NCI-H187 (cell line): ENCODE data around the gene PSMC4.
A peak's percentile ranks its signal among the peaks of the same experiment; 100 is the strongest.

Source experiments
- DNase-seq, 2 experiments: peaks; one replicate each; lab custom pipeline; 2025; lab: John Stamatoyannopoulos, UW

The PSMC4 gene

GRCh38 chr19:39993605-39994004, 22.6 kb downstream of the PSMC4 start:
- no peak for DNase-seq

DNA sequence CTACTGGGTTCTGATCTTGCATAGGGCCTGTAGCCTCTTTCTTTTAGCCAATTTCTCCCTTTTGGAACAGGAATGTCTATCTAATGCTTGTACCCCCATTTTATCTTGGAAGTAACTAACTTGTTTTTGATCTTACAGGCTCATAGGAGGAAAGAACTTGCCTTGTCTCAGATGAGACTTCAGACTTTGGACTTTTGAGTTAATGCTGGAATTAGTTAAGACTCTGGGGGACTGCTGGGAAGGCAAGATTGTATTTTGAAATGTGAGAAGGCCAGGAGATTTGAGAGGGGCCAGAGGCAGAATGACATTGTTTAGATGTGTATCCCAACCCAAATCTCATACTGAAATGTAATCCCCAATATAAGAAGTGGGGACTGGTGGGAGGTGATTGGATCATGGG, 23.4 kb downstream of the PSMC4 start:
- DNase-seq: no peak

DNA sequence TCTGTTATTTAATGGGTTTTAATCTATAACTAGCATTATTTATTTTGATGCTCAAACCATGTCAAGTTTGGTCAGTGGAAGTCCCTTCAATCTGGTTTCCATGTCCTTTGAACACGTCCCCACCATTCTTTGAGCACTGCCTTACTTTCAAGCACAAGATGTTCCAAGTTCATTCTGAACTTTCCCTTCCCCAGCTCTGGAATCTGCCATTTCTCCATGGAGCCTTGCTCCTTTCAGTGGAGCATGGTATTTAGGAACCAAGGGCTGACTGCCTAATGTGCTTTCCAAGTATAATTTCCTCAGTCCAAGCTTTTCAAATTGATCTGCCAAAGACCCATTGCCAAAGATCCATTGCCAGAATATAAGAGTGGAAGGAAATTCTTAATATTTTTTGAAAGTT, 24.8 kb downstream of the PSMC4 start:
- DNase-seq: no peak

GRCh38 chr19:39996218-39996810, 25.3 kb downstream of the PSMC4 start:
- DNase-seq: no peak

DNA sequence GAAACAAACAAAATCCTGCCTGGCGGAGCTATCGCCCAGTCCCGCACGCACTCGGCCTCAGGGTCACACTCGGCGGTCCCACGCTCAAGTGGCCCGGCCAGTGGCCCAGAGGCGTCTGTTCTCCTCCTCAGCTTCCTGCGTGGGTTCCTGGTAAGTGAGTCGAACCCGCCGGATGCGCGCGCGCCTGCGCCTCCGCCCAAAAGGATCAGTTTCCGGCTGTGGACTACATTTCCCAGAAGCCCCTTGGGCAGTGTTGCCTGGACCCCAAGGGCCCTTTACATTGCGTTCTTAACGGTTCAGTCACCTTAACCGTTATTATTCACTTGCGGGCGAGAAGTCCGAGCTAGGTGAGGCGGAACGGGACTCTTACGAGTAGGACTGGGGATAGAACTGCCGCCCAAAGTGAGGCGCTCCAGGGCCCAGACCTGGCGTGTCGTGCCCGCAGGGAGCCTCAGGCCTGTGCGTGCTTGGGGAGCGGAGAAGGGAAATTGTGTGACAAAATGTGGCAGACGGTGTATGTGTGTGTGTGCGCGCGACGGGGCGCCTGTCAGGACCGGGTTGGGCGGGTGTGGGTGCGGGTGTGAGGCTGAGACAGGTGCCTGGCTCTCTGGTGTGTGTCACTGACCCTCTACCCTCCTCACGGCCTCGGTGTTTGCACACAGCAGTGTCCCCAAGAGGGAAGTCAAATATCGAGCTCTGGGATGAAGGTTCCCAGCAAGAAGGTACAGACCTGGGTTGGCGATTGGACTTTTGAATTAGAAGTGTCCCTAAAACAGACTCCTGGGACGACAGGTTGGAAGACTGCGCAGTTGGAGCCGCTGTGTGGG, 26.1 kb downstream of the PSMC4 start, which contains the start of gene ZNF546:
Gene ZNF546 (plus strand): TSS at position 250 of the 827 bp plus-strand sequence. CDS start 1,267 bp downstream, outside the sequence.
- DNase-seq: peak; percentile 72 to 88

DNA sequence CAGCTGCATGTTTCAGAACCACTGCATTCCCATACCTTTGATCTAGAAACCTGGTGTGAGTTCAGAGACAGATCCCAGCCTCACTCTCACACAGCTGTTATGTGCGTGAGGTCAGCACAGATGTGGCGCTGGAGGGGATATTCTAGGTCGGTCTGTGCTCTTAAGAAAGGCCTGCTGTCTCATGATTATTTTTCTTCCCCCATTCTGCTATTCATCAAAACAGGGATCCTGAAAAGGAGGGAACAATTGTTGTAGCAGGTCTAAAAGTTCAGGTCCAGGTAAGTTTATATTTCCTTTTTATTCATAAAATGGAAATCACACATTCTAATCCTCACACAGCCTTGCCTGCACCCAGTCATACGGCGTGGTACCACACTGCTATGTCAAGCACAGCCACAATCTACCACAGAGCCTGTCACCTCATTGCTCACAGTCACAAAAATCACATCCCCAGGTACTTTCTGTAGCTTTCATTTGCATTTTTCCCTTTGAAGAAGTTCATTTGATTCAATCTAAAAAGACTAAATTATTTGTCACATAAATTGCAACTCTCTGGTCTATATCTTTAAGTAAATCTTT, 26.8 kb downstream of the PSMC4 start:
- DNase-seq: no peak

- no peak for DNase-seq
These were observed 27.5 kb downstream of the PSMC4 start for GRCh38 chr19:39998501-39998900.

GRCh38 chr19:40005691-40006272, 34.8 kb downstream of the PSMC4 start:
- DNase-seq: no peak

- DNase-seq: no peak
These were observed 35.3 kb downstream of the PSMC4 start for GRCh38 chr19:40006273-40006691.

DNA sequence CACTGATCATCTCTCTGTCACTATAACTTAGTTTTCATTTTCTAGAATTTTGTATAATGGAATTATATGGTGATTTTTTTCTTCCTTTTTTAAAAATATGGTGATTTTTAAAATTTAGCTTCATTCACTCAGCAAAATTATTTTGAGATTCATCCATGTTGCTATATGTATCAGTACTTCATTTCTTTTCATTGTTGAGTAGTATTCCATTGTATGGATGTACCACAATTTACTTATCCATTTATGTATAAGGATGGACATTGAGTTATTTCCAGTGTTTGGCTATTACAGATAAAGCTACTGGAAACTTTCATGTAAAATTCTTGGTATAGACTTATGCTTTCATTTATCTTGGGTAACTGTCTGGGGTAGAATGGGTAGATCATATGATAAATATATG, 38.7 kb downstream of the PSMC4 start:
- DNase-seq: no peak

DNA sequence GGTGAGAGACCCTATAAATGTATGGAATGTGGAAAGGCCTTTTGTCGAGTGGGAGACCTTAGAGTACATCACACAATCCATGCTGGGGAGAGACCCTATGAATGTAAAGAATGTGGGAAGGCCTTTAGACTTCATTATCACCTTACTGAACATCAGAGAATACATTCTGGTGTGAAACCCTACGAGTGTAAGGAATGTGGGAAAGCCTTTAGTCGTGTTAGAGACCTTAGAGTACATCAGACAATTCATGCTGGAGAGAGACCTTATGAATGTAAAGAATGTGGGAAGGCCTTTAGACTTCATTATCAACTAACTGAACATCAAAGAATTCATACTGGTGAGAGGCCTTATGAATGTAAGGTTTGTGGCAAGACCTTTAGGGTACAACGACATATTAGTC, 43.0 kb downstream of the PSMC4 start:
- DNase-seq: no peak

DNA sequence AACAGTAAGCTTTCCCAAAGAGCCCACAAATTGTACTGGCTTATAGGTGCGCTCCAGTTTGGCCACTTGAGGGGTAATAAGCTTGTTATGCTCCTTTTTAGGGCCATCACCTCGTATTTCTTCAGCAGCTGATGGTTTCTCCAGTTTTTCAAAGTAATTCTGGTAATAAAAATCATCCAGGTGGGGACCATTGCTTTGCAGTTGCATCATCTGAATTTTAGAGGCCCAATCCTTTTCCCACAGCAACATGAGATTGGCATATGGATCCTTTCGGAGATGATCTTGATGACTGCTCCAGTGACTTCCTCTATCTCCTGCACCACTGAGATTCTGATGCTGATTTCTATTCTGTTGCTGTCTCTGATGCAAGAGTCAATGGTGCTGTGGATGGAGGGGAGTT, 53.0 kb downstream of the PSMC4 start:
- no peak for DNase-seq

GRCh38 chr19:40025938-40026596, 55.1 kb downstream of the PSMC4 start:
- DNase-seq: no peak

GRCh38 chr19:40026597-40026970, 55.6 kb downstream of the PSMC4 start:
- DNase-seq: no peak
